Ammon's horn (tissue), 1 donor: Measurements from ENCODE around the gene CGREF1.

Source experiments
- DNase-seq: peaks from one replicate; pipeline ENCODE4 v3.0.0-alpha.2; 2016; ENCODE audit warnings: low spot score

Gene CGREF1

GRCh38 chr2:27118525-27119329, at the start of gene CGREF1:
TSS of gene CGREF1 (minus strand) at chr2:27119128. CDS start at chr2:27104366, 14,762 bp downstream.
- DNase-seq = peak; percentile 37

- no peak for DNase-seq
Observed at GRCh38 chr2:27164960-27165763, 46.2 kb upstream of the CGREF1 start.

- no peak for DNase-seq
Observed at GRCh38 chr2:27162151-27163121, 43.5 kb upstream of the CGREF1 start.

GRCh38 chr2:27160191-27160590, 41.3 kb upstream of the CGREF1 start:
- no peak for DNase-seq

- DNase-seq = no peak
Observed at GRCh38 chr2:27159271-27159670, 40.3 kb upstream of the CGREF1 start.

- DNase-seq = no peak
Observed at GRCh38 chr2:27158468-27158867, 39.5 kb upstream of the CGREF1 start.

- DNase-seq = no peak
Observed at GRCh38 chr2:27155069-27155520, 36.2 kb upstream of the CGREF1 start.

GRCh38 chr2:27154488-27154887, 35.6 kb upstream of the CGREF1 start:
- no peak for DNase-seq

GRCh38 chr2:27152796-27153464, 34.0 kb upstream of the CGREF1 start:
- no peak for DNase-seq

- no peak for DNase-seq
Observed at GRCh38 chr2:27152102-27152795, 33.3 kb upstream of the CGREF1 start.

GRCh38 chr2:27150639-27151230, 31.8 kb upstream of the CGREF1 start:
- no peak for DNase-seq

- no peak for DNase-seq
Observed at GRCh38 chr2:27149570-27150405, 30.9 kb upstream of the CGREF1 start.

- DNase-seq = no peak
Observed at GRCh38 chr2:27148801-27149439, 30.0 kb upstream of the CGREF1 start, which contains the start of gene TCF23. TSS of gene TCF23 (plus strand) at chr2:27149004. CDS start at chr2:27149134, 130 bp downstream.

- no peak for DNase-seq
Observed at GRCh38 chr2:27147935-27148334, 29.0 kb upstream of the CGREF1 start.

- DNase-seq = no peak
Observed at GRCh38 chr2:27145682-27146081, 26.8 kb upstream of the CGREF1 start.

- DNase-seq = no peak
Observed at GRCh38 chr2:27143285-27143684, 24.4 kb upstream of the CGREF1 start.

- DNase-seq = no peak
Observed at GRCh38 chr2:27139310-27139709, 20.4 kb upstream of the CGREF1 start, which contains the start of gene PRR30. TSS of gene PRR30 (minus strand) at chr2:27139410. CDS start at chr2:27138329, 1,081 bp downstream.

- DNase-seq = no peak
Observed at GRCh38 chr2:27138111-27138510, 19.2 kb upstream of the CGREF1 start.
